OCI-LY7 (cell line): ENCODE results near the gene TAT.

Experiments
- EZH2phosphoT487 ChIP-seq: fragments of 200-600 bp; sonication (generic); IDR thresholded peaks from 2 replicates; pipeline ENCODE4 v1.6.1; 2018; ENCODE audit warnings: low read depth, borderline replicate concordance, mild to moderate bottlenecking, mixed run types, antibody characterized with exemption, low read length, moderate library complexity, mixed read lengths
- TF ChIP-seq, protein P1 (sequence below): fragments of 200-600 bp; sonication (generic); conservative IDR thresholded peaks from 2 replicates; pipeline ENCODE4 v1.5.1; 2014; ENCODE audit warnings: mild to moderate bottlenecking, antibody characterized with exemption, low read length, moderate library complexity, mixed read lengths

DNA sequence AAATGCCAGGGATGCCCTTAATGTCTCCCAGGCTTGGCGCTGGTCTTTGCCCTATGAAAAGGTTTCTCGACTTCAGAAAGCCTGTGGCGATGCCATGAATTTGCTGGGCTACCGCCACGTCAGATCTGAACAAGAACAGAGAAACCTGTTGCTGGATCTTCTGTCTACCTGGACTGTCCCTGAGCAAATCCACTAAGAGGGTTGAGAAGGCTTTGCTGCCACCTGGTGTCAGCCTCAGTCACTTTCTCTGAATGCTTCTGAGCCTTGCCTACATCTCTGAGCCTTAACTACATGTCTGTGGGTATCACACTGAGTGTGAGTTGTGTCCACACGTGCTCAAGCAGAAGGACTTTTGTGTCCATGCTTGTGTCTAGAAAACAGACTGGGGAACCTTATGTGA is 39.2 kb downstream of the TAT start:
- TF ChIP-seq, protein P1, sequence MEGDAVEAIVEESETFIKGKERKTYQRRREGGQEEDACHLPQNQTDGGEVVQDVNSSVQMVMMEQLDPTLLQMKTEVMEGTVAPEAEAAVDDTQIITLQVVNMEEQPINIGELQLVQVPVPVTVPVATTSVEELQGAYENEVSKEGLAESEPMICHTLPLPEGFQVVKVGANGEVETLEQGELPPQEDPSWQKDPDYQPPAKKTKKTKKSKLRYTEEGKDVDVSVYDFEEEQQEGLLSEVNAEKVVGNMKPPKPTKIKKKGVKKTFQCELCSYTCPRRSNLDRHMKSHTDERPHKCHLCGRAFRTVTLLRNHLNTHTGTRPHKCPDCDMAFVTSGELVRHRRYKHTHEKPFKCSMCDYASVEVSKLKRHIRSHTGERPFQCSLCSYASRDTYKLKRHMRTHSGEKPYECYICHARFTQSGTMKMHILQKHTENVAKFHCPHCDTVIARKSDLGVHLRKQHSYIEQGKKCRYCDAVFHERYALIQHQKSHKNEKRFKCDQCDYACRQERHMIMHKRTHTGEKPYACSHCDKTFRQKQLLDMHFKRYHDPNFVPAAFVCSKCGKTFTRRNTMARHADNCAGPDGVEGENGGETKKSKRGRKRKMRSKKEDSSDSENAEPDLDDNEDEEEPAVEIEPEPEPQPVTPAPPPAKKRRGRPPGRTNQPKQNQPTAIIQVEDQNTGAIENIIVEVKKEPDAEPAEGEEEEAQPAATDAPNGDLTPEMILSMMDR: peak; percentile 81
- TF ChIP-seq EZH2phosphoT487: no peak
